HG03175 (cell line): Measurements from ENCODE around the gene MLX.

Source experiments
- ATAC-seq: cut with Tn5 transposase; IDR thresholded peaks from one replicate; pipeline ENCODE4 v1.9.1; 2021; ENCODE audit warnings: mild to moderate bottlenecking, moderate library complexity; ENCODE audit not compliant: unreplicated experiment

The MLX gene

GRCh38 chr17:42566883-42567573 is at the start of gene MLX:
MLX (plus strand) TSS chr17:42567100; CDS start chr17:42567125, 25 bp downstream.
- ATAC-seq: peak; percentile 64

GRCh38 chr17:42517516-42517915 is 49.4 kb upstream of the MLX start:
- peak; percentile 47 for ATAC-seq

- no peak for ATAC-seq
Observed at GRCh38 chr17:42518046-42518754, 48.7 kb upstream of the MLX start.

- ATAC-seq: no peak
Observed at GRCh38 chr17:42518755-42519545, 48.0 kb upstream of the MLX start.

GRCh38 chr17:42519546-42520491 is 47.1 kb upstream of the MLX start:
- no peak for ATAC-seq

GRCh38 chr17:42520540-42520951 is 46.4 kb upstream of the MLX start:
- ATAC-seq: no peak

DNA sequence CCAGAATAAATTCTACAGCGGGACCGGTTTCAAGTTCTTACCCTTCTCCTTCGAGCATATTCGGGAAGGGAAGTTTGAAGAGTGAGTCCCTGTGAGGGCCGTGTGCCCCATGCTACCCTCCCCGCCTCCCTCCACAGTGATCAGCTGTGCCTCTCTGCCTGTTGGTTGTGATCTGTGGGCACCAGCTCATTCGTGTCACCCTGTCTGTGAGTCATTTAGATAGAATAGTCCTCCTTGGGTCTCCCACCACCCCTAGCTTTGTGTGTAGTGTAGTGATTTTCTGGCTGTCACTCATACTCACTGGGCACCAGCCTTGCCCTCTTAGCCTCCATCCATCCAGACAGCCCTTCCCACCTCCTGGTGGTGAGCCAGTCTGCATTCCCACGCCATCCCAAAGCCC is 45.9 kb upstream of the MLX start:
- ATAC-seq: no peak

DNA sequence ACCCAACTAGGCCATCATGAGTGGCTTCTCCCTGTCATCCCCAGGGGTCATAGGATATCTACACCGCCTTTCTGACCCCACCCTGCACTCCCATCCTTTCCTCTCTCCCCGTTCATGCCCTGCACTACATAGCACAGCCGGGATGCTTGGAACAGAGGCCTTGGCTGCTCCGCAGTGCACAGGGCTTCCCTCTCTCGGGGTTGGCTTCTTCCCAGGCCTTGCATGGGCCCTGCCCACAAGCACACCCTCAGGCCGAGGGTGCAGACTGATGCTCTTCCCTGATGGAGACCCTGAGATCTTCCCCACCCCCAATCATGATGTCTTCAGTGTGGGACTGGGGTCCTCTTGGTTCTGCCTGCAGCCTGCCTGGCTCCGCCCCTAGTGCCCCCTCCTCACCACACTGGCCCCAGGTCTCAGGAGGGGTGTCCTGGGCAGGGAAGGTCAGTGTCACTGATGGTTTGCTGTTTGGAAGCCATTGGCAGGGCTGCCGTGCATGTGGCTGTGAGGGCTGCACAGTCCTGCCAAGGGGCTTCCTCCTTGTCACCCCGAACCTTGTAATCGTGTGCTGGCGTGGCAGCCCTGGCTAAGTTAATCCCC is 45.1 kb upstream of the MLX start:
- no peak for ATAC-seq

DNA sequence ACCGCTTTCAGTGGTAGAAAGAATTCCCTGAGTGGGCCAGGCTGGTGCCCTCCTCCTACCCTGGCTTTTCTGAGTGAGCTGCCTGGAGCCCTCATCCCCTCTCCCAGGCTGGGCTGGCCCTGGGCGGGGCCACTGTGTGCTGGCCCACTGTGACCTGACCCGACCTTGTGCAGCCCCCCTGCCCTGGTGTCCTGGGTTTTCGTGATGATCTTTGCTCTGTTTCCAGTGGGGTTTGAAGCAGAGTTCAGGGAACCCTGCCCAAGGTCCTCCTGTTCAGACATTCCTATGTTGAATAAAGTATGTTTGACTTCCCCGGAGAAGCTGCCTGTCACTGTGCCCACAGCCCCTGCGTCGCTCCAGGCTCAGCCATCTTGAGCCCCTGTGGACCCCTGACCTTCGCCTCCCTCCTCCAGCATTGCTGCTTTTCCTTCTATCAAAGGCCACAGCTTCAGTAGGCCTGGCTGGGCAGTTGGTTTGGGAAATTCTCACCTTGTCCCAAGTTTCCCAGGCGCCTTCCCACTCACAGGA is 44.6 kb upstream of the MLX start:
- ATAC-seq: no peak

DNA sequence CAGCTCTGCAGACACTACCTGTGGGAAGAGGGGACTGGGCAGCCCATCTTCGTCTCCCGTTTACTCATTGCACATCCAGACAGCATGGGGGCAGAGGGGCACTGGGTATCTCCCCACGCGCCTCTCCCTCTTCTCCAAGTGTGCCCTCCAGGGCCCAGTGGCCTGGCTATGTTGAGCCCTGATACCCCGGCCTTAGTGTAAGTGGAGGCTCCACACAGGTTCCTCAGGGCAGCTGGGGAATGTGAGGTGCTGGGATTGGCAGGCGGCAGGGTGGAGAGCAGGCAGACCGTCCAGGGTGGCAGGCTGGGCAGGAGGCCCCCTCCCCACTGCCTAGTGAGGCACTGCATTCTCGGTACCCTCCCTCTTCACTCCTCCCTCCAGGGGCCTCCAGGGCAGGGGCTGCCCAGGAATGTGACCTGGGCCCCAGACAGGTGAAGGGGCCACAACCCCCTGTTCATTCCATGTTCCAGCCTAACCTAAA is 44.1 kb upstream of the MLX start:
- ATAC-seq: no peak

DNA sequence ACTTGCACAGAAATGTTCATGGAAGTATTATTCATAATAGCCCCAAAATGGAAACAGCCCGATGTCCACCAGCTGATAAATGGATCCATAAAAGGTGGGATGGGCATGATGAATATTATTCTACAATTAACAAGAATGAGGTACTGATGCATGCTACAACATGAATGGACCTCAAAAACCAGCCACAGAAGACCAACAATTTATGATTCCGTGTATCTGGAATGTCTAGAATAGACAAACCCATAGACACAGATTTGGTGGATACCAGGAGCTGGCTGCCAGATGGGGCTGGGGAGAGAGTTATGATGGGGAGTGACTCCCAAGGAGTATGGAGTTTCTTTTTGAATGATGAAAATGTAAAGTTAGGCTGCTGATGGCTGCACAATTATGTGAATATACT is 41.7 kb upstream of the MLX start:
- no peak for ATAC-seq

DNA sequence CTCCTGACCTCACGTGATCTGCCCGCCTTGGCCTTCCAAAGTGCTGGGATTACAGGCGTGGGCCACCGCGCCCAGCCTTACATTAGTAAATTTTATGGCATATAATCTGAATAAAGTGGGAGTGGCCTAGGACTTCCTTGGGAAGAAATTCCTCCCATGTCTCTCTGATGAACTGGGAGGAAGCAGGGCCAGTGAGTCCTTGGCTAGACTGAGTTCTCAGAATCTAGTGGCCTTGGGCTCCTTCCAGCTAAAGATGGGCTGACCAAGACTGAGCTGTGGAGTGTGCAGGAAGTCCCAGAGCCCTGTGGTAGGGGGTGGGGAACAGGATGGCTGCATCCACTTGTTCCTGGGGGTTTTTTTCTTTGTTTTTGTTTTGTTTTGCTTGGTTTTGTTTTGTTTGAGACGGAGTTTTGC is 40.9 kb upstream of the MLX start:
- ATAC-seq: no peak

GRCh38 chr17:42527932-42528331 is 39.0 kb upstream of the MLX start:
- no peak for ATAC-seq

- ATAC-seq: no peak
Observed at GRCh38 chr17:42529061-42529460, 37.8 kb upstream of the MLX start.

DNA sequence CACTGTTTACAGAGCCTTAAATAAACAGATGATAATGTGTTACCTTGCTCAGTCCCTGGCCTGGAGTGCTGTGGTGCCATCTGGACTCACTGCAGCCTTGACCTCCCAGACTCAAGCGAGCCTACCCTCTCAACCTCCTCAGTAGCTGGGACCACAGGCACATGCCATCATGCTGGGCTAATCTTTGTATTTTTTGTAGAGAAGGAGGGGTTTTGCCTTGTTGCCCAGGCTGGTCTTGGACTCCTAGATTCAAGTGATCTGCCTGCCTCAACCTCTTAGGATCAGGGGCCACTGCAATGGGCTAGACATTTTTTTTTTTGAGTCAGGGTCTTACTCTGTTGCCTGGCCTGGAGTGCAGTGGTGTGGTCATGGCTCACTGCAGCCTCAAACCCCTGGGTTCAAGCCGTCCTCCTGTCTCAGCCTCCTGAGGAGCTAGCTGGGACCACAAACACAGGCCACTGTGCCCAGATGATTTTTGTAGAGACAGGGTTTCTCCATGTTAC is 35.9 kb upstream of the MLX start:
- no peak for ATAC-seq

DNA sequence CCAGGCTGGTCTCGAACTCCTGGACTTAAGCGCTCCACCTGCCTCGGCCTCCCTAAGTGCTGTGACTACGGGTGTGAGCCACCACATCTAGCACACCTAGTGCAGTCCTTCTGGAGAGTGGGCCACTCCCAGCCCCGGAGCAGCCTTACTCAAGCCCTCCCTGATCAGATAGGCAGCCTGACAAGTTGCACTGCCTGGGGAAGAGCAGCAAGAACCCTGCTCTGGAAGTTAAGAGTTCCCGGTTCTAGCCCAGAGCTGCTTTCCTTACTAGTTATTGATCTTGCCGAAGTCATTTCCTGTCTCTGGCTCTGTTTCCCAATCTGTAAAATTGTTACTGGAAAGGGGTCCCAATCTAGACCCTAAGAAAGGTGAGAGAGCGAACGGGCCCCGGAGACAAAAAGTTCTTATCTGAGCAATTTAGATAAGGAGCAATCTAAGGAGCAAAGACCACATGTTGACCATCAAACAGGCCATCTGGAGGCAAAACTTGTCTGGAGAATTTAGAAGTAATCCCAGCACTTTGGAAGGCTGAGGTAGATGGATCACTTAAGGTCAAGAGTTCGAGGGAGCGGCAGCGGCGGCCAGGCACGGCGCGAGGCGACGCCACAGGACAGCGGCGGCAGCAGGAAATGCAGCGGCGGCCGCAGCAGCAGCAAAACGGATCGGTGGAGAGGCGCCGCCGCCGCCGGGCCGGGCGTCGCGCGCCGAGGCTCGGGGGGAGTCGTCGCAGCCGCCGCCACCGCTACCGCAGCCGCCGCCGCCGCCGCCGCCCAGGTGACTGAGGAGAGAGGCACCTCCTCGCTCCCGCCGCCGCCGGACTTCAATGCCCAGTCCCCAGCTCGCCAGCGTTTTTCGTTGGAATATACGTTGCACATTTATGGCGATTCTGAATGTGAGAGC is 35.2 kb upstream of the MLX start:
- no peak for ATAC-seq

DNA sequence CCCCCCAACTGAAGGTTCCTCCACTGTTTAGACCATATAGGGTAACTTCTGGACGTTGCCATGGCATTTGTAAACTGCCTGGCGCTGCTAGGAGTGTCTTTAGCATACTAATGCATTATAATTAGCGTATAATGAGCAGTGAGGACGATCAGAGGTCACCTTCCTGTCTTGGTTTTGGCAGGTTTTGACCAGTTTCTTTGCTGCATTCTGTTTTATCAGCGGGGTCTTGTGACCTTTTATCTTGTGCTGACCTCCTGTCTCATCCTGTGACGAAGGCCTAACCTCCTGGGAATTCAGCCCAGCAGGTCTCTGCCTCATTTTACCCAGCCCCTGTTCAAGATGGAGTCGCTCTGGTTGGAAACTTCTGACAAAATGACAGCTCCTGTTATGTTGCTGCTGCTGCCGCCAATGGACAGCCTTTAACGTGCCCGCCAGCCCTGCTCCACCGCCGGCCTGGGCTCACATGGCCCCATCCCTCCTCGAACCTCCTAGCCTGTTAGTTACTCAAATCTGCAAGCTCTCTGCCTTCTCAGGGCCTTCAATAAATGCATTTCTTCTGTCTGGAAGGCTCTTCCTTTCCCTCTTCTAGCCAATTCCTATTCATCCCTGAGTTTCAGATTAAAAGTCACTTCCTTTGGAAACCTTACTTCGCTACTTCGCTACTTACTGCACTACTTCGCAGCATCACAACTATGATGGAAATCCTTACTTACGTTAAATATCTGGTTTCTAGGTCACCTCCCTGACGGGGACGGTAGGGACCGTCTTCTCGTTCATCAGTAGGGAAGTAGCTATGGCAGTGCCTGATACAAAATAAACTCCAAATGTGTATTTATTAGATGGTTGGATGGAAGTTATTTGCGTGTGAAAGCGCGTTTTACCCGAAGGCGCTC is 31.5 kb upstream of the MLX start:
- ATAC-seq: no peak

- ATAC-seq: peak; percentile 87
Observed at GRCh38 chr17:42536048-42536371, 30.9 kb upstream of the MLX start, which contains the start of gene NAGLU. NAGLU (plus strand) TSS chr17:42536241; CDS start chr17:42536273, 32 bp downstream.
